Tibial nerve (tissue), 4 donors: Measurements from ENCODE around the gene TTLL1.

Source experiments
- EP300 ChIP-seq, 2 donors: sonication (generic); formaldehyde crosslinking; IDR thresholded peaks; one replicate each; pipeline ENCODE4 v1.6.1; 2017; ENCODE audit warnings: antibody characterized with exemption in 2 of 2, mild to moderate bottlenecking in 1 of 2
- POLR2A ChIP-seq, 2 donors: fragments of 450-650 bp; IDR thresholded peaks; one replicate each; pipeline ENCODE4 v1.6.1; 2017; ENCODE audit warnings: antibody characterized with exemption in 2 of 2, mild to moderate bottlenecking in 2 of 2, moderate library complexity in 2 of 2
- TF ChIP-seq, protein P1 (sequence below), 5 experiments: fragments of 200-600 bp in 3 of 5; fragments of 450-650 bp in 2 of 5; sonication (generic) in 3 of 5; IDR thresholded peaks; one replicate each; pipeline ENCODE4 v1.5.1; 2016 to 2019; ENCODE audit warnings: antibody characterized with exemption in 5 of 5, mild to moderate bottlenecking in 3 of 5, moderate library complexity in 2 of 5

DNA sequence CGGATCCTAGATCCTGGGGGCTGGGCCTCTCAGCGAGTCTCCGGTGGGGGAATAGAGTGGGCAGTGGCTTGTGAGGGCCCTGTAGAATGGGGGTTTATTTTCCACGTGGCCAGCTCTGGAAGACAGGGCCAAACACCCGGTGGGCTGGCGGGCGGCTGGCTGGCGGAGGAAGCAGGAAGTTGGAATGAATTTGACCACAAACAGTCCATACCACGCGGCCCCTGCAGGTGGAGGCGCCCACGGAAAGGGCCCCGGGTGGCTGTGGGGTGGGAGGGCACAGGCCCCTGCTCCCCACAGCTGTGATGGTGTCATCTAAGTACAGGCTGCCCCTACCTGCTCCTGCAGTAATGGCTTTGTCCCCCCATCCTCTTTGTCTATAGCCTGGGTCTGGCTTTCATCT, 38.9 kb upstream of the TTLL1 start:
- no peak for TF ChIP-seq POLR2A (IDR thresholded peaks at IDR 0.05)
- TF ChIP-seq, protein P1, sequence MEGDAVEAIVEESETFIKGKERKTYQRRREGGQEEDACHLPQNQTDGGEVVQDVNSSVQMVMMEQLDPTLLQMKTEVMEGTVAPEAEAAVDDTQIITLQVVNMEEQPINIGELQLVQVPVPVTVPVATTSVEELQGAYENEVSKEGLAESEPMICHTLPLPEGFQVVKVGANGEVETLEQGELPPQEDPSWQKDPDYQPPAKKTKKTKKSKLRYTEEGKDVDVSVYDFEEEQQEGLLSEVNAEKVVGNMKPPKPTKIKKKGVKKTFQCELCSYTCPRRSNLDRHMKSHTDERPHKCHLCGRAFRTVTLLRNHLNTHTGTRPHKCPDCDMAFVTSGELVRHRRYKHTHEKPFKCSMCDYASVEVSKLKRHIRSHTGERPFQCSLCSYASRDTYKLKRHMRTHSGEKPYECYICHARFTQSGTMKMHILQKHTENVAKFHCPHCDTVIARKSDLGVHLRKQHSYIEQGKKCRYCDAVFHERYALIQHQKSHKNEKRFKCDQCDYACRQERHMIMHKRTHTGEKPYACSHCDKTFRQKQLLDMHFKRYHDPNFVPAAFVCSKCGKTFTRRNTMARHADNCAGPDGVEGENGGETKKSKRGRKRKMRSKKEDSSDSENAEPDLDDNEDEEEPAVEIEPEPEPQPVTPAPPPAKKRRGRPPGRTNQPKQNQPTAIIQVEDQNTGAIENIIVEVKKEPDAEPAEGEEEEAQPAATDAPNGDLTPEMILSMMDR (IDR thresholded peaks at IDR 0.05) = no peak
- TF ChIP-seq EP300 (IDR thresholded peaks at IDR 0.05) = no peak
